ENCODE measurements around the gene GATA2.

Gene GATA2

GRCh38 chr3:128472449-128473179 lies 20.4 kb downstream of the GATA2 start:
- DNase-seq, result no peak

GRCh38 chr3:128471720-128472119 lies 21.3 kb downstream of the GATA2 start:
- no peak for DNase-seq

- DNase-seq, result no peak
Measured at GRCh38 chr3:128471110-128471509, 21.9 kb downstream of the GATA2 start.

GRCh38 chr3:128470134-128470899 lies 22.7 kb downstream of the GATA2 start:
- DNase-seq, result no peak

DNA sequence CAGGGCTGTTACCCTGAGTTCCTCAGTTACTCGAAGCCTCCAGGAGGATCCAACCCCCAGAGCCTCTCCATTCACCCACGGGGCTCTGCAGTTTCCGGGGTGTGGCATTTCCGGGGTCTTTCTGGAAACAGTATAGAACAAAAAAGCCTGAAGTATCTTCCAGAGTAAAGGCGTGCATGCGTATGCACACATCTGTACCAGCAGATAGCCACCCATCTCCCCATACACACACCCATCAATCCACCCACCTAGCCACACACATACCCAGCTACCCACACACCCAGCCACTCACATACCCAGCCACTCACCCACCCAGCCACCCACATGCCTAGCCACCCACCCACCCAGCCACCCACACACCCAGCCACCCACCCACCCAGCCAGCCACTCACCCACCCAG lies 23.4 kb downstream of the GATA2 start:
- no peak for DNase-seq

DNA sequence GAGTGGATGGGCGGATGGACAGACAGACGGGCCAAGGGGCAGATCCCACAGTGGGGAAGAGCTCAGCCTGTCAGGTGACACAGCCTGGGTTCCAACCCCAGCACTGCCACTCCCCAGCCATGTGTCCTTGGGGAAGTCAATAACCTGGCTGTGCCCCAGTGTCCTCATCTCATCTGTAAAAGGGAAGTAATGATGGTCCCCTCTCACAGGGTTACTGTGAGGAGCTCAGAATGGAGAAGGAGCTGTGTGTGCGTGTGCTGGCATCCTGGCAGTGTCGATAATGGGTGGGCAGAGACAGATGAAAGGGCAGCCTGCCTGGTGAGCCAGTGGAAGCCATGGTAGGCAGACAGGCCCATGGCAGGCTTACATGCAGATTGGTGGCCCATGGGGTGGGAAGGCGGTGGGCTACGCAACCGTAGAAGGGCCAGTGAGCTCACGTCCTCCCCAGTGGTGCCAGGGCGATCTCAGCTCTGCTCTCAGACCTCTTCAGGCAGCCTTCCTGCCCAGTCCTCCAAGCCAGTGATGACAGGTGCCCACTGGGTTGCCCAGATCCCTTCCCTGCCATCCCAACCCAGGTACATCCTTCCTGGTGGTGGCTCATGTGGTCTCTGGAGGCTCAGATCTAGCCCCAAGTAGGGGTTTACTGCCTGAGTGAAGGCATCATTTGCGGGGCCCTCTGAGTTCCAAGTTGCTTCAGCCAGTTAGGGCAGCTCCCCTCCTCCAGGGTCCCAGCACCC lies 24.0 kb downstream of the GATA2 start:
- DNase-seq, result no peak

GRCh38 chr3:128468285-128468790 lies 24.7 kb downstream of the GATA2 start:
- DNase-seq, result no peak

- DNase-seq, result no peak
Measured at GRCh38 chr3:128466840-128467541, 26.0 kb downstream of the GATA2 start, which contains the start of gene DNAJB8. TSS of gene DNAJB8 (minus strand) at chr3:128466890. CDS start at chr3:128463245, 3,645 bp downstream.

- no peak for DNase-seq
Measured at GRCh38 chr3:128464702-128465101, 28.3 kb downstream of the GATA2 start.

DNA sequence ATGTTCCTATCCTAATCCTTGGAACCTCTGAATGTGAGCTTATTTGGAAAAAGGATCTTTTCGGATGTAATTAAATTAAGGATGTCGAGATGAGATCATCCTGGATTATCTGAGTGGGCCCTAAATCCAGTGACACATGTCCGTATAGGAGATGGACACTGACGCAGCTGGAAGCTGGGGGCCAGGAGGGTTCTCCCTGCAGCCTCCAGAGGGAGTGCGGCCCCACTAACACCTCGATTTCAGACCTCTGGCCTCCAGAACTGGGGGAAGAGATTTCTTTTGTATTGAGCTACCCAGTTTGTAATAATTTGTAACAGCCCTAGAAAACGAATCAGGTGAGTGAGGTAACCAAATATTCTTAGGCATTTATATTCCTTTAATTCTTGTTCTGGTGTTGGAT lies 28.8 kb downstream of the GATA2 start:
- DNase-seq, result no peak

DNA sequence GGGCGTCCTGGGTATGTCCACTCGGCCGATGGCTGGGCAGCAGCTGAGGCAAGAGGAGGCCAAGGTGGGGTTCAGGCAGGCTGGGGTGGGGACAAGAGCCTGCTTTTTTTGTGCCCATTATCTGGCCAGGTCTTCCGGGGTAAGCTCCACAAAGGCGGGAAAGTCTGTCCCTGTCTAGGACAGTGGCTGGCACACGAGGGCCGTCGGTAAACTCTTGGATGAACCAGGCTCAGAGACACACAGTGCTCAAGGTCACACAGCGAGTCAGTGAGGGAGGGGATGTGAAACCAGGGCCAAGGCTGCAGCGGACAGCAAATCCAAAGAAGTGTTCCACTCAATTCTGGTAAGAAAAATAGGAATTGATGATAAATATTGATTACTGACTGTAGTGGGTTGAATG lies 29.2 kb downstream of the GATA2 start:
- DNase-seq, result no peak

- no peak for DNase-seq
Measured at GRCh38 chr3:128463354-128463753, 29.6 kb downstream of the GATA2 start.

GRCh38 chr3:128462931-128463330 lies 30.1 kb downstream of the GATA2 start:
- DNase-seq, result no peak

- no peak for DNase-seq
Measured at GRCh38 chr3:128462341-128462910, 30.6 kb downstream of the GATA2 start.

DNA sequence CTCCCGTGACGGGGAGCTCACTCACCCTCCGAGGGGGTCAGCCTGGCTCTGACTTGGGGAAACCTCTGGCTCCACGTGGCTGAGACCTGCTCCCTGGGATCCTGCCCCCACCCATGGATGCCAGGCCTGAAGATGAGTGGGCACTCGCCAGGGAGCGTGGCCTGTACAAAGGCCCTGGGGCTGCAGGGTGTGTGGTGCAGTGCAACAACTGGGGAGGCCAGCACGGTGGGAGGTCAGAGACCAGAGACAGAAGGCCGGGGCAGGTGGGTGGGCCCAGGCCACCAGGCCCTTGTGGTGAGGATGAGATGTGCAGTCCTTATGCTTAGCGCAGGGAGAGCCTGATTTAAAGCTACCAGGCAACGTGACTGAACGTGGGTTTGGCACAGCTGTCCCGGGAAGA lies 31.3 kb downstream of the GATA2 start:
- DNase-seq, result no peak

GRCh38 chr3:128459461-128459820 lies 33.6 kb downstream of the GATA2 start:
- no peak for DNase-seq

- DNase-seq, result no peak
Measured at GRCh38 chr3:128458746-128459460, 34.1 kb downstream of the GATA2 start.

DNA sequence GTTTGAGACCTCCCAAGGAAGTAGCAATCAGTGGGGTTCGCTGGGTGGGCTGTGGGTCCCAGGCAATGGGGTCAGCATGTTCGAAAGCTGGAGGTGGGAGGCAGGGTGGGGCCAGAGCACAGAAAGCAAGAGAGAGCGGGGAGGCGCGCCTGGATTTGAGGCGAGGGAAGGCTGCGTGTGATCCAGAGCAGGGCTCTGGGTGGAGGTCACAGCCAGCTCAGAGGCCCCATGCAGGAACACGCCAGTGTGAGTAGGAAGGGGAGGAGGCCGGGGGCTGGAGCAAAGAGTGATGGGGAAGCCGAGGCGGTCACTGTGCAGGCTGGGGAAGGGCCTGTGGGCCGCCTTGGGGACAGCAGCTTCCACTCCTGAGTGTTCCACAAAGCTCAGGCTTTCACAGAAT lies 35.1 kb downstream of the GATA2 start:
- no peak for DNase-seq

DNA sequence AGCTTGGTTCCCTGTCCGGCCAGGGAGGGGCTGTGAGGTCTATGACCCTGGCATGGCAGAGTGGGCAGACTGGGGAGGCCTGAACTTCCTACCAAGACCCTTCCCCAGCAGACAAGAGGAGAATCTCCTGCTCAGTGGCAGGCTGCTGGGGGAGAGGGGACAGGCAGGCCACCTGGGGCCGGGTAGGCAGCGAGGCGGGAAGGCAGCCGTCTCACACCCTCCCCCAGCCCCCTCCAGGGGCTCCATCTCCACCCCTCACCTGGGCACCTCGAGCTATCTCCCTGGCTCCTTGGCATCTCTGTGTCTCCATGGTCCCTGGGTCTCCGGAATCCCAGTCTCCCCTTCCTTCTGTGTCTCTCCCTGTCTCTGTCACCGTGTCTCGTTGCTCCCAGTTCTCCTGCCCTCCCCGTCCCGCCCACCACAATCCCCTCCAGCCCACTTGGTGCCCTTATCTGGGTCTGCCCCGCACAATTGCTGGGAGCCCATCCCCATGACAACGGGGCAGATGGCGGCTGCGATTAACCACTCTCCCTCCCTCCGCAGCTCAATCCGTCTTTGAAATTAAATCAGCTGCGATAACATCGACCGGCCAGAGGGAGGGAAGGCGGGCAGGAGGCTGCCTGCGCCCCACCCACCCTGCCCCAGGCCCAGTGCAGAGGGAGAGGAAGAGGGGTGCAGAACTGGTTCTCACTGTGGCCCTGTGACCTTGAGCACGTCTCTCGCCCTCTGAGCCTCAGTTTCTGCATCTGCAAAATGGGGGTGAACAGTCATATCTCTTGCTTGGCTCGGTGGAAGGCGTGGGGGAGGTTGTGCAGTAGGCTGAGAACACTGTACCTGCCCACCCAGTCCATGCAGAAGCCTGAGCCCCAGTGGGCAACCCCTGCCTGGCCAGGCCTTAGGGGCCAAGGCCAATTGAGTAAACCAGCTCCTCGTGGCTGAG lies 36.0 kb downstream of the GATA2 start:
- no peak for DNase-seq
